HG02623 (cell line): ENCODE measurements around the gene NOXA1.

Experiments
- ATAC-seq: cut with Tn5 transposase; IDR thresholded peaks from one replicate; pipeline ENCODE4 v1.9.1; 2021; ENCODE audit warnings: moderate library complexity; ENCODE audit not compliant: unreplicated experiment

NOXA1 gene

DNA sequence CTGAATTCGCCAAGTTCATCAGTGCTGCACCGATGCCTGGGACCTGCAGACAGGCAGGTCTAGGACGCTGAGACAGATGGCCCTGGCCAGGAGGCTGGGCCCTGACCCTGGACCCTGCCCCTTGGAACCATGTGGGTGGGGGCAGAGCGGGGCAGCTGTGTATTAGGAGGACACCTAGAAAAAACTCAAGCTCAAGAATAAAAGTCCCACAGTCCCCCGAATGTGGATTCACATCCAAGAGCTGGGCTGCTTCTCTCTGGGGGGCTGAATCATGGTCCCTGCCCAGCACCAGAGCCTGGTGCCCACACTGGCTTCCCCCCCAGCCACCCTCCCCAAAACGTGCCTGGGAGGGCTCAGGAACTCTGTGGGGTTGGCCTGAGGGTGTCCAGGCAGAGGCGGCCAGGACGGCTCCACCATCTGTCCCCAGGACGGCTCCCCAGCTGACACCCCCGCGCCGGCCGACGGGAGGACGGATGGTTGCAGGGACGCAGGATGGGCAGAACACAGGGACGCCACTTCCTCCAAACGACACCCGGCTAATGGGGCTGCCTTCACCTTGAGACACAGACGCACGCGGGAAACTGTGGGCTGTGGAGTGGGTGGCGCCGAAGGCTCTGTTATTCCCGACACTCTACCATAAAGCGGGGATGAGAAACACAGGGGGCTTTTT, 35.2 kb upstream of the NOXA1 start:
- no peak for ATAC-seq

DNA sequence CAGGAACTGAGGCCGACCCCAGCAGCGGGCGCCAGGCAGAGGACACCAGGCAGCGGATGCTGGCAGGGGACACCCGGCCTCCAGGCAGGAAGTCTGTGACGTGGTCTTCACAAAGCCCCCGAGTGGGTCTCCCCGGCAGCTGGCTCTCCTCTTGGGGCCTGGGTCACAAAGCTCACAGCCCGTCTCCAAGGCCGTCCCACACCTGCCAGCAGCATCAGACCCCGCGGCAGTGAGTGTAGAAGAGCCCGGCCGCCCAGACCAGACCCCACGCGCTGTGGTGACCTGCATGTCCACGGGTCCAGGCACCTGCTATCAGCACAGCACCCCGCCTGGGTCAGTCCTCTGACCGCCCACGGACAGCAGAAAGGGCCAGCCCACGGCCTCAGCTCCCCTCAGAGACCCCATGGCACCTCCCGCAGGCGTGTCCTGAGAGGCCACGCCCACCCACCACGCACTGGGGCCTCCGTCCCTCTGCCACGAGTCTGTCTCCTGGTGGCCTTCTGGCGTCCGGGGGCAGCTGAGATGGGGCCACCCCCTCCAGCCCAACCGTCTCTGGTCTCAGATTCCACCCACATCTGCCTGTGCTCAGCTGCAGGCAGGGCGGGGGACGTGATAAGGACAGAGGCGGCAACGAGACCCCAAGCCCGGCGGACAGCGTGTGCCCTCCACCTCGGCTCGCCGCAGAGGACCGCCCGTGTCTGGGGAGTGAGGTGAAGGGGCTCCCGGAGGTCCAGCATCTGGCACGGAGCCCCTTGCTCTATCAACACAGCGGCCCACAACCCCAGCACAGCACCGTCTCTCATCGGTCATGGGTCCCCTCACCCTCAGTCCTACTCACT, 34.4 kb upstream of the NOXA1 start:
- no peak for ATAC-seq

DNA sequence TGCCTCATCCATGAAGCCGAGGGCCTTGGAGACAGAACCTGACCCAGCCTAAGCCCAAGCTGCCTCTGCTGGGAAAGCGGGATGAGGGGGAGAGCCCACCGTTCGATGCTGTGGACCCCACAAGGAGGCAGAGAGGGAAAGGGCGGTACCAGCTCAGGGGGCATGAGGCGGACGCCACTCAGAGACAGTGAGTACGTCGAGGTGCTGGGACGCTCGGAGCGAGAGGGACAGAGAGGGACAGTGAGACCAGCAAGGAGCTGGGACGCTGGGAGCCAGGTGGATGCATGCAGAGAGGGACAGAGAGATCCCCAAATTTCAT, 33.8 kb upstream of the NOXA1 start:
- ATAC-seq = no peak

DNA sequence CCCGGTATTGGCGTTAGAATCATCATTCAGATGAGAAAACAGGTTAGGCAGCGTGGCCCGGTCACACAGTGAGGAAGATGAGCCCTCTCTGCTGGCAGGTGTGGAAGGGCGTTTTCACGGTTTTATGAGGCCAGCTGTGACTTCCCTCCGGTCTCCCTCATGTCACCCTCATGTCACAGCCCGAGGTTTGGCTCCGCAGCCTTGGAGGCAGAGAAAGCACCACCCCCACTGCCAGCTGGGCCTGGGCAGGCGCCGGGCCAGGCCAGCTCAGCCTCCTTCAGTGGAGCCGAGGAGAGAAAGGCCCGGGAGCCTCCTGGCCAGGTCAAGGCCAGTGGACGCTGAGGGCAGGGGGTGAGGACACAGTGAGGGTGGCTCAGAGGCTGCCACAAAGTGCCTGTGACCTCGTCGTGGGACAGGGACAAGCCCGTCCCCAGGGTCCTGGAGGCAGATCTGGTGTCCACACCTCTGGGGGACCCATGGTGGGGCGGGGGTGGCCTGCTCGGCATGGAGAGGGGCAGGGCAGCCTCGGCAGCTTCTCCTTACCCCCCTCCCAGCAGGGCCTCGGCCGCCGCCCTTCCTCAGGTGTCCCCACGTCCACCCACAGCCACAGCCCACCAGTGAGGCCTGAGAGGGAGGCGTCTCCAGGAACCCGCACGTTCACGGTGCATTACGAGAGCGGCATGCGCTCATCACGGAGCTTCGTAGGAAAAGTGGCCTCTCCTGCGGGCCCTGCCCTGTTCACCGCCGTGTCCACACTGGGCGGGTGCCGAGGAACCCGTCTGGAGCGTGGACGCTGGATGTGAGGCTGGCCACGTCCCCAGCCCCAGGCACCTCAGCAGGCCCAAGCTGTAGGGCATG, 32.4 kb upstream of the NOXA1 start:
- no peak for ATAC-seq

DNA sequence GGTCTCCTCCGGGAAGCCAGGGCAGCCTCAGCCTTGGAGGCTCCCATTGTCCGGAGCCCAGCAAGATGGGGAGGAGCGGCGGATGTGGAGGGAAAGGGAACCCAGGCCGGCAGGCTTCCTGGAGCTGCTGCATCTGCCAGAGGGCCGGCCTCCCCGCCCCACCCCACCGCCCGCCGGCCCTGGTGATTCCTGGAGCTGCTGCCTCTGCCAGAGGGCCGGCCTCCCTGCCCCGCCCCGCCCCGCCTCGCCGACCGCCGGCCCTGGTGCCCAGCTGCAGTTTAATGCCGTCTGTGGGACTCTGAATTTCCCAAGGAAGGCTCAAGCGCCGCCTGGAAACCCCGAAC, 31.8 kb upstream of the NOXA1 start:
- no peak for ATAC-seq

DNA sequence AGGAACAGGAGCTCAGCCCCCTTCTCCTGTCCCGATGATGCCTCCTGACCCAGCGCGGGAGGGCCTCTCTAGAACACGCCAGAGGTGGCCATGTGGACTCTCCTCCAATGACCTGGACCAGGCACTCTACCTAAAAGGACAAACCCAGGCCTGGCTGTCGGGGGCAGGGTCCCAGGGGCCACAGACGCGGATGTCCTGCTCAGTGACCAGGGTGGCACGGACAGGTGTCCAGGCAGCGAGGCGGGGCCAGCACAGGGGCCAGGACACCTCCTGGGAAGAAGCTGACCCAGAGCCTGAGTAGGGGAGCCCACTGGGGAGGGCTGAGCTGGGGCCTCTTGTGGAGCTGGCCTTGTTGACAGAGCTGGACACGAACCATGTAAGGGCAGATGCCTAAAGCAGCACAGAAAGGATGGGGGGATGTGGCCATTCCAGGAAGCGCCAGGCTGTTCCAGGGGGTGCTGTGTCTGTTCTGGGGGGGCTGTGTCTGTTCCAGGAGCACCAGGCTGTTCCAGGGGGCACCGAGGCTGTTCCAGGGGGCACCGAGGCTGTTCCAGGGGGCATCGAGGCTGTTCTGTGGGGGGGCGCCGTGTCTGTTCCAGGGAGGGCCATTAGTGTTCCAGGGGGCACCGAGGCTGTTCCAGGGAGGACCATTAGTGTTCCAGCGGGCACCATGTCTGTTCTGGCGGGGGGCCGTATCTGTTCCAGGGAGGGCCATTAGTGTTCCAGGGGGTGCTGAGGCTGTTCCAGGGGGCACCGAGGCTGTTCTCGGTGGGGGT, 30.8 kb upstream of the NOXA1 start:
- ATAC-seq = no peak

DNA sequence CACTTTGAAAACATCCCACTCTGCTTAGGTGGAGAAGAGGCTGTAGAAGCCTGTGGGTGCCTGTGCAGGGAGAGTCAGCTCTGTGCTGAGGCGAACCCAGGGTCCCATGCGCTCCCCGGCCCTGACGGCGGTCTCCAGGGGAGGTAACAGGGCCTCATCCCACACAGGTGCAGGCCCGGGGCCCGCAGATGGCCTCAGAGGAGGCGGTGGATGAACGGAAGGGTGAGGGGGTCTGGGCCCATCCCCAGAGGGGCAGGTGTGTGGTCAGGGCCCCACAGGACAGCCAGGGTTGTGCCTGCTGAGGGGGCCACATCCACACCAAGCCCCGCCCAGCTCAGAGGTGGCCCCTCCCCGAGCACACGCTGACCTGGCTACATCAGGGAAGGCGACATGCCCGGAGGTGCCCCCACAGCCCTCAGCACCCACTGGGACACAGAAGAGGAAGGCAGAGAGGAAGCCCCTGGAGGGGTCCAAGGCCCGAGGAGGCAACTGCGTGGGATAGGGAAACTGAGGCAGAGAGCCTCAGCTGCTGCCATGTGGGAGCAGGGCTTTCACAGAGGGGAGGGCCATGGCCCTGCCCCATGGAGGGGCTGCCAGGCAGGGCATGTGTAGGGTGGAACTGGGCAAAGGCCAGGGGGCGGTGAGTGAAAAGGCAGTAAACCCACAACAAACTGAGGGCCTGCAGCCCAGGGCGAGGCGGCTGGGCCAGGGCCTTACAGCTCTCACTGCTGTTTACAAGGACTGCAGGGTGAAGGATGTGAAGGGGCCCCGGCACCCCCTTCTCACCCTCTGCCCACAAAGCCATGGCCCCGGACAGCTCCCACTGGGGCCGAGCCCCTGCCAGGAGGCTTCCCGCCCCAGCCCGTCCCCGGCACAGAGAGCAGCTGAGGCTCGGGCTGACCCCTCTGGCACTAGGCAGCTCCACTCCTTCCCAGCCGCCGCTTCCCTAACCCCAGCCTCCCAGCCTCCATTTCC, 29.7 kb upstream of the NOXA1 start:
- ATAC-seq = no peak

DNA sequence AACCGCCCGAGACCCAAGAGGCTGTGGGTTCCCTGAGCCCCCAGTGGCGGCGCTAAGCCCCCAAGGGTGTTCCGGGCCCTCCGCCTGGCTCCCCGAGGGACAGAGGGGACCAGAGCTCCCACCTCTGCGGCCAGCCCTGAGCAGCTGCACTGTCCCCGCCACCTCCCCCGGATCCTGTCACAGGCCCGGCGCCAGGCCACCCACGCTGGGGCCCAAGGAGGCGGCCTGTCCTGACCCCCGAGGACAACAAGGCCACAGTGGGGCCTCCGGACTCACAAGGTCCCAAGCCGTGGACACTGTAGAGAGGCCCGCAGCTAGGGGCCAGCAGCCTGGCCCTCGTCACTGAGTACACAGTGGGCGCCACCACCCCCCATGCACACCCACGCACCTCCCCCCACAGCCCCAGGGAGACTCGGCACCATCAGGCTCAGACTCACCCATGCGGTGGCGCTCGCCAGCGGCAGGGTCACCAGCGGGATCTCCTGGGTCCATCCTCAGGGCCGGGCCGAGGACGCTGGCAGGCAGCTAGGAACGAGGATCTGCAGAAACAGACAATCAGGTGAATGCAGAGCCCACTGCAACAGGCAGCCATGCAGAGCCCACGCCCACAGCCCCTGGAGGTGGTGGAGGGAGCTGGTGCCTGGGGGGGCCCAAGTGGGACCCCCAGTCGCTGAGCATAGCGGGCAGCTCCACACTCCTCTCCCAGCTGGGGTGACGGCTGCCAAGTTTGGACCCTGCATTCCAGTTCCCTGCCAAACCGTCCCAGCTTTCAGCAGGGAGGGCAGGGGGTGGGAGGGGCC, 28.1 kb upstream of the NOXA1 start:
- ATAC-seq = no peak

DNA sequence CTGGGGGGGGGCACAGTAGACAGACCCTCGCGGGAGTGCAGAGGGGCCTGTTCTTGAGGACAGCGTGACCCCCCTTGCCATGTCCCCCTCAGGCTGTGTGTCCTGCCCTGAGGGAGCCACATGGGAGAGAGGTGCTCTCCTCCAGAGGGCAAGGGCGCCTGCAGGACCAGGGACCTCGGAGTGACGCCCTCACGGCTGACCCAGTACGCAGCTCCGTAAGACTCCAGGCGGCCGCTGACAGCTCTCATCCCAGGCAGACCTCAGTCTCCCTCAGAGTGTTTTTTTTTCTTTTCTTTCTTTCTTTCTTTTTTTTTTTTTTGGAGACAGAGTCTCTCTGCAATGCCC, 27.6 kb upstream of the NOXA1 start:
- no peak for ATAC-seq

DNA sequence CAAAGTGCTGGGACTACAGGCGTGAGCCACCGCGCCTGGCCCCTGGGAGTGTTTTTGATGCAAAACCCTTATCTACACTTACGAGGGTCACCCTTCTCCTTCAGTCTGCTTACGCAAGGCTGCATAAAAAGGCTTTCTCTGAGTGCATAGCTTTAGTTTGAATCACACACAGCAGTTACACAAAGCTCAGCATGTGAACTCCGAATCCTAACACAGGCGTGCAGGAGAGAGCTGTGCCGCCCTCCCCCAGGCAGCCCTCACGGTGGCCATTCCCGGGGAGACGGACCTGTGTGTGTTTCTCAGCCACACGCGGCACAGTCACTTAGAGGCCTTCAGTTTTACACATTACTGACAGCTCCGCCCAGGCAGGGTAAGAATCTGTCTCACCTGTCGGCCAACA, 27.0 kb upstream of the NOXA1 start:
- ATAC-seq = no peak

DNA sequence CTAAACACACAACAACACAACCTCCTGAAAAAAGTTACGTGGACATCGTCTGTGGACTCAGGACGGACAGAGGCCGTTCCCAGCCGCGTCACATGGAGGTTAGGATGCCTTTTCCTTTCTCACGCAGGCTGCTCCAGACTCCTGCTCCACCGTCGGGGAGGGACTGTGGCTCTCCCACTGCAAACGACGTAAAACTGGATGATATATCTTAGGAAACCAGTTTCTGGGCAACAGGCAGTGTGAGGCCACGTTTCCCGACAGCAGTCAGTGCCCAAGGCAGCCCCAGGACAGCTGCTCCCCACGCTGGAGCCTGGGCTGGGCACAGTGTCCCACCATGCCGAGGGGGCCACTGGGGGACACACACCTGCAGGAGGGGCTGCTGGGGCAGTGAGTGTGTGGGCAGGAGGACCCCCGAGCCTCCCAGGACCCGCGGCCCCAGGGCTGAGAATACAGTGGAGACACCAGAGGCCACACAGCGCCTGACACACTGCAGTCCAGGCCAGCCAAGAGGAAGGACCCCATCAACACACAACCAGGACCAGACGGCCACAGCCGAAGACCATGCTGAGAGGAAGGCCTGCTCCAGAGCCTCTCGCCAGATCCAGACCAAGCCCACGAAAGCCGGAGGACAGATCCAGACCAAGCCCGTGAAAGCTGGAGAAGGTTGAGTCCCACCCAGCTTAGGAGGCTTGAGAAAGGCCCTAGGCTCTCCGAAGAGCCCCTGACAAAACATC, 26.4 kb upstream of the NOXA1 start:
- ATAC-seq = no peak

DNA sequence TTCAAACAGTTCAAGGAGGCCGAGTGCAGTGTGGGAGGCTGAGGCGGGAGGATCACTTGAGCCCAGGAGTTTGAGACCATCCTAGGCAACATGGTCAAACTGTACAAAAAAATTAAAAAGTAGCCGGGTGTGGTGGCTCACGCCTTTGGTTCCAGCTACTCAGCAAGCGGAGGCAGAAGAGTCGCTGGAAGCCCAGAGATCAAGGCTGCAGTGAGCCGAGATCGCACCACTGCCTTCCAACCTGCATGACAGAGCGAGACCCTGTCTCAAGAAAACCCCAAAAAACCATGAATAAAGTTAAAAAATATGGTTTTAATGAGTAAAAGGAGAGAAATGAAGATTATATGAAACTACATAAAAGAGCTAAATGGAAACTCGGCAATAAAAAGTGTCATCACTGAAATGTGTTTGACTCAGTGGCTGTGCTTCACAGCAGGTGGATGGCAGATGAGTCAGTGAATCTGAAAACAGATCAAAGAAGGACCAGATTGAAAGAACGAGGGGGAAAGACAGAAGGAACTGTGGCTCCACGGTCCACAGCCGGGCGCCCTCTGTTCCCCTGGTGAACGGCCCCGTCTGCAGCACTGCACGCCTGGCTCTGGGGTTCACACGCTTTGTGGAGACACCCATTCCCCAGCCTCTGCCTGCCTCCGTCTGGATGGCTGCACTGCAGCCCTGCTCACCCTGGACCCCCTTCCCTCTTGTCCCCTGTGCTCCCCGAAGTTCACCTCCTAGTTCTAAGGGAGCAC, 25.3 kb upstream of the NOXA1 start:
- ATAC-seq = no peak

DNA sequence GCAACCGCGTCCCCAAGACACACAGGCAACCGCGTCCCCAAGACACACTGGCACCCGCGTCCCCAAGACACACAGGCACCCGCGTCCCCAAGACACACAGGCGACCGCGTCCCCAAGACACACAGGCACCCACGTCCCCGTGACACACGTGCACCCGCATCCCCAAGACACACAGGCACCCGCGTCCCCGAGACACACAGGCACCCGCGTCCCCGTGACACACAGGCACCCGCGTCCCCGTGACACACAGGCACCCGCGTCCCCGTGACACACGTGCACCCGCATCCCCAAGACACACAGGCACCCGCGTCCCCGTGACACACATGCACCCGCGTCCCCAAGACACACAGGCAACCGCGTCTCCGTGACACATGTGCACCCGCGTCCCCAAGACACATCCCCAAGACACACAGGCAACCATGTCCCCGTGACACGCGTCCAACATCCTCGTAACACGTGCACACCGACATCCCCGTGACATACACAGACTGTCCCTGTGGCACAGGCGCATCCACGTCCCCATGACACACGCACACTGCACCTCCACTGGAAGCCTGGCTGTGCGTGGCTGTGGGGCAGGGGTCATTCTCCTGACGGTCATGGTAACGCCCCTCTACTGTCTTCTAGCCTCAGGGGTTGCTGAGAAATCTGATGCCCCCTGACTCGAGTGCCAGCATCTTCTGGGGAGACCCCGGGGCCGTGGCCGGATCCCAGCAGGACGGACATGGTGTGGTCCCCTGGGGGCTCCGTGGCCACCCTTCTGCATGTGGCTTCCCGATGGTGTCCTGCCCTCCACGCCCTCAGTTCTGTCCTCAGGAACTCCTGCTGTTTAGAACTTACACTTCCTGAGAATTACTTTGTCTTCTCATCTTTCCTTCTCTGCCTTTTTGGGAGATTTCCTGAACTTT, 24.4 kb upstream of the NOXA1 start:
- ATAC-seq = no peak

DNA sequence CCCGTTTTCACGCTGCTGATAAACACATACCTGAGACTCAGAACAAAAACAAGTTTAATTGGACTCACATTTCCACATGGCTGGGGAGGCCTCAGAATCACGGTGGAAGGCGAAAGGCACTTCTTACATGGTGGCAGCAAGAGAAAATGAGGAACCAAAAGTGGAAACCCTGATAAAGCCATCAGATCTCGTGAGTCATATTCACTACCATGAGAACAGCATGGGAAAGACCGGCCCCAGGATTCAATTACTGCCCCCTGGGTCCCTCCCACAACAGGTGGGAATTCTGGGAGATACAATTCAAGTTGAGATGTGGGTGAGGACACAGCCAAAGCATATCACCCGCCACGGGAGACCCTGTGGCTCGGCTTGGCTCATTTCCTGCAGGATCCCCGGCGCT, 20.4 kb upstream of the NOXA1 start:
- no peak for ATAC-seq

DNA sequence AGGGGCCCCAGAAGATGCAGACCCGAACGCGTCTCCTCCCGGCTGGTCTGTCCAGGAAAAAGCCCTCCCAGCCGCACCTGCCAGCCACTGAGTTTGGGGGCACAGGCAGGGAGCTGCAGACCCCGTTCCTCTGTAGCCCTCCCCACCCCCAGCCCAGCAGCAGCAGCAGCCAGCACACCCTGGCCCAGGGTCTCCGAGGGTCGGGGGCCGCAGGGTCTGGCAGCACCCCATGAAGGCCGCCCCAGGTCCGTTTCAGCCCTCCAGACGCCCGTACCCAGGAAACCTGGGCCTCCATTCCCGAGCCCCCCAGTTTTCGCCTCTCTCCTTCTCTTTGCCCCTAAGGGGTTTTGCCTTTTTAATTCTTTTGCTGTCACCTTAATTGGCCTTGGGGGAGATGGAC, 19.9 kb upstream of the NOXA1 start:
- no peak for ATAC-seq

DNA sequence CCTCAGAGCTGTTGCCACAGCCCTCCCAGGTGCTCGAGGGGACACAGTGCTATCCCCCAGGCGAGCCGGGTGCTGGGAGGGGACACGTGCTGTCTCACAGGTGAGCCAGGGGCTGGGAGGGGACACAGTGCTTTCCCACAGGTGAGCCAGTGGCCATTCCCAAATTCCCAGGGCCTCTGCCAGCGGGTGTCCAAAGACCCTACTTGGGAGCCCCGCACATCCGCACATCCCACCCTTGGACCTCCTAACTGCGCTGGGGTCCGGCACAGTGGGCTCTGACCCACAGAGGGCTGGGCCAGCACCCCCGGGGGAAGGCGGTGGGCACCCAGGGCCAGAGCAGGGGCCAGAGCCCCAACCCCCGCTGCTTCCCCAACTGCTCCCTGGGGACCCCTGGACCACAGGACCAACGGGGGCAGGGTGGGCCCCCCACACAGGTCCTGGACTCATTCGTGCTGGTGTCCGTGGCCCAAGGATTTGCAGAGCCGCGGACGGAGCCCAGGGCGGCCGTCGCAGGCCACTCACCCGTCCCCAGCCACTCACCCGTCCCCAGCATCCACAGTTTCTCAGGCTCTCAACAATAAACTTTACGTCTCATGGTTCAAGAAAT, 18.1 kb upstream of the NOXA1 start:
- no peak for ATAC-seq

DNA sequence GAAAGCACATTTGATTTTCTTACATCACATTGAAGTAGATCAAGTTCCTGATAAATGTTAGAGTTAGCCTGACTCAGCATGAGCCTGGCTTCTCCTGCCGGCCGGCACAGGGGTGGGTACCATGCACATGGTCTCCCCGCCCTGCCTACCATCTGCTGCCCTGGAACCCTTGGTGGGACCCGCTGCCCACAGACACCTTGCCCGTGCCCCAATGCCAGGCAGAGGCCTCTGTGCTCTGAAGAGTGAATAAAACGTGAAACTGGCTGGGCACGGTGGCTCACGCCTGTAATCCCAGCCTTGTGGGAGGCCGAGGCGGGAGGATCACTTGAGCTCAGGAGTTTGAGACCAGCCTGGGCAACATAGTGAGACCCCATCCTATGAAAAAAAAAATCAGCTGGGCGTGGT, 17.5 kb upstream of the NOXA1 start:
- no peak for ATAC-seq
